ENCODE measurements around the gene LRRC38.

- TF ChIP-seq CTCF (IDR thresholded peaks at IDR 0.05; ENCODE audit: insufficient read depth, low read length, poor library complexity, severe bottlenecking) (no peak), EZH2phosphoT487 (conservative IDR thresholded peaks at IDR 0.05; ENCODE audit: low read length) (no peak)
Observed at GRCh38 chr1:13465515-13465914, 48.3 kb downstream of the LRRC38 start.

Data from SU-DHL-6 (cell line).